Fibroblast of skin of abdomen (primary cell): ENCODE data around the gene CES2. TPM values are rescaled to one million over a fixed set of nuclear protein-coding genes. Genes with fewer than 3 reads are reported as not detected.
A peak's percentile ranks its signal among the peaks of the same experiment; 100 is the strongest.
"Not testable (repeated sequence)": the region's sequence is repeated elsewhere in the genome, so short reads cannot be mapped to it uniquely, and the experiment has no call there.

Experiments used
- DNase-seq: peaks from one replicate; pipeline ENCODE4 v3.0.0-alpha.2; 2013
- polyA plus RNA-seq, 2 experiments: library from polyadenylated mRNA; unstranded; fragments of 120-200 nt; gene quantifications; one replicate each; pipeline ENCODE4 v1.2.1, GENCODE V29; 2013; ENCODE audit not compliant: insufficient read length in 2 of 2

Gene CES2
- 24.6 TPM for polyA plus RNA-seq (2013, experiment 1 of 2; ENCODE audit: insufficient read length)
- polyA plus RNA-seq (2013, experiment 2 of 2; ENCODE audit: insufficient read length): 23.1 TPM

DNA sequence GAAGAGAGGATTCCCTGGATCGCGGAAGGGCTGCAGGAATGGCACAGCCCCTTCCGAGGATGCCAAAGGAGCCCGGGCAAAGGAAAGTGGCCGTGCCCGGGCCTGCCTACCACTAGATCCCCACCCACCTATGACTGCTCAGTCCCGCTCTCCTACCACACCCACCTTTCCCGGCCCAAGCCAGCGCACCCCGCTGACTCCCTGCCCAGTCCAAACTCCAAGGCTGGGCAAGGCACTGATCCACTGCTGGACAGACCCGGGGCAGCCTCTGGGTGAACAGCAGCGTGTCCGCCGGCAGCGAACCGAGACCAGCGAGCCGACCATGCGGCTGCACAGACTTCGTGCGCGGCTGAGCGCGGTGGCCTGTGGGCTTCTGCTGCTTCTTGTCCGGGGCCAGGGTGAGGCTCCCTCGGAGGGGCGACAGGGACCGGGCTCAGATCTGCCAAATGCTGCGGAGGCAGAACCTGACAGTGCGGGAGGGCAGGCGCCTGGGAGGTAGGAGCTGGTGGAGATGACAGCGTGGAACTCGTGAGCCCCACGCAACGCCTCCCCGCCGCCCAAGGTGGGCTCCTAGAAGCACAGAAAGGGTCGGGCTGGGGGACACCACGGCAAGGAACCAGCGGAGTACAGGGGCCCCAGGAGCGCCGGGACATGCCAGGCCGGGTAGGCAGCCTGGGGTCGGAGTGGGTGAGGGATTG is at the start of gene CES2:
TSS of gene CES2 (plus strand) at position 203 of the 698 bp plus-strand sequence. CDS start at position 323, 120 bp downstream.
- no peak for DNase-seq

DNA sequence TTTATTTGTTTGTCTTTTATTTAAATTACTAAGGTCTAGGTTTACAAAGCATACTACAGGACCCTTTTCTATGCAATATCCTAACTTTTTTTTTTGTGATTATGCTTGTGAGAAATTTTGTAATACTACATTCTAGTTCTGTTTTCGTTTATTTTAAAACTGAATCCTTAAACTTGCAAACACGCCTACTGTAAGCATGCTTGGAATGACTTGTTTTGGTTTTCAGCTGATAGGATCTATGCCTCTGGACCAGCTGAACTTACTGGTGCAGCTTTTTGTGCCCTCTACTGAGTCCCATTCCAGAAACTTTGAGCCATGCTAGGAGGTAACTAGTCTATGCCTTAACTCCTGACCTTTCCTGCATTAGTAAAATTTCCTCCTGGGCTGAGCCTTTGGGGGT is 49.0 kb upstream of the CES2 start:
- no peak for DNase-seq

- no peak for DNase-seq
These were observed 48.4 kb upstream of the CES2 start for GRCh38 chr16:66886914-66887313.

GRCh38 chr16:66888647-66889615 is 46.4 kb upstream of the CES2 start:
- DNase-seq: no peak

GRCh38 chr16:66889622-66890021 is 45.7 kb upstream of the CES2 start:
- DNase-seq: no peak

- DNase-seq: no peak
These were observed 44.5 kb upstream of the CES2 start for GRCh38 chr16:66890799-66891198.

DNA sequence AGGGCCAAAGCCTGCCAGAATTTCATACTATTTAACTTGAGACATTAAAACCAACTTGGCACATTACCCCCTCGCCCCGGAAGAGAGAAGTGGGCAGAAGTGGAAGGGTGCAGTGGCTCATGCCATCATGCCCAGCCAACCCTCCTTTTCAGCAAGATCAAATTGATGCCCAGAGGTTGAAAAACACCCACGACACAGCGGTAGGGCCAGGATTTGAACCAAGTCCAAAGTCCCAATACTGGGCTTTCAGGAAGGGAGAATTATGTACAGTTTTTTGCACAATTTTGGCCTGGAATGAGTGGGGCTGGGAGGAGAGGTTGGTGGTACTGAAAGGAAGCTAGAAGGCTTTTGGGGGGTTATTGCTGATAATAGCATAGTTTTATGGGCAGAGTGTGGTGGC is 44.0 kb upstream of the CES2 start:
- no peak for DNase-seq

DNA sequence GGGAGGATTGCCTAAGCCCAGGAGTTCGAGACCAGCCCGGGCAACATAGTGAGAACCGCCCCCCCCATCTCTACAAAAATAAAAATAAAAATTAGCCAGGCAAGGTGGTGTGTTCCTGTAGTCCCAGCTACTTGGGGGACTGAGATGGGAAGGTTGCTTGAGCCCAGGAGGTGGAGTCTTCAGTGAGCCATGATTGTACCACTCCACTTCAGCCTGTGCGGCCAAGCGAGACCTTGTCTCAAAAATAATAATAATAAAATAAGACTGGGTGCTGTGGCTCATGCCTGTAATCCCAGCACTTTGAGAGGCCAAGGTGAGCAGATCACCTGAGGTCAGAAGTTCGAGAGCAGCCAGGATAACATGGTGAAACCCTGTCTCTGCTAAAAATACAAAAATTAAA is 43.5 kb upstream of the CES2 start:
- DNase-seq: no peak

- no peak for DNase-seq
These were observed 41.3 kb upstream of the CES2 start for GRCh38 chr16:66894055-66894454.

DNA sequence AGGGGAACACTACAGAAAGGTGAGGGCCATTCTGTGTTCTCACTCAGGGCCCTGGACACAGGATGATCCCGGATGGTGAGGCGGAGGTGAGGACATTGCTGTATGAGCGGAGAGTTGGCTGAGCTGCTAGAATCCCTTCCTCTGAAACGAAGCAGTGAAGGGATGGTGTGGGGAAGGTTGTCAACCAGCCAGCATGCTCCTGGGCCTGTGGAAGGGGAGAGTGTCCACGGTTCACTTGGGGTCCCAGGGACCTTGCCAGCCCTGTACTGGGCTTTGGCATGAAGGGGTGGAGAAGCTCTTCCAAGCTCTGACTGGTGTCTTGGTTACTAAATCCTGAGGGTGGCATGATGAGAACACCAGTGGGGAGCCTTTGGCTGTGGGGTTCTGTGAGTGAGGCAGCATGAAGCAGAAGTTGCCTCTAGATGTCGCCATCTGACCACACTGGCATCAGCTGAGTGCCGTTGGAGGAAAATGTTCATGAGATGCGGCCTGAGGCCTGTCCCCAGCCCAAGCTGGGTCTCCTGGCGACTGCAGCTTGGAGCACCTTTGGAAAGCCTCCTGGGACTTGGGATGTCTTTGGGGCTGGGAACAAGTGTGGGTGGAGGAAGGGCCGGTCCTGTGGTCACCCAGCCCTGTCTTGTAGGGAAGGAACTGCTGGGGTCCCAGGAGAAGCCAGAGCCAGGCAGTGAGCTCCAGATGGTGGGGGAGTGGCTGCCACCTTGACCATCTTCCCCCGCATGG is 40.2 kb upstream of the CES2 start:
- DNase-seq: peak; percentile 62

- DNase-seq: no peak
These were observed 39.7 kb upstream of the CES2 start for GRCh38 chr16:66895689-66895979.

DNA sequence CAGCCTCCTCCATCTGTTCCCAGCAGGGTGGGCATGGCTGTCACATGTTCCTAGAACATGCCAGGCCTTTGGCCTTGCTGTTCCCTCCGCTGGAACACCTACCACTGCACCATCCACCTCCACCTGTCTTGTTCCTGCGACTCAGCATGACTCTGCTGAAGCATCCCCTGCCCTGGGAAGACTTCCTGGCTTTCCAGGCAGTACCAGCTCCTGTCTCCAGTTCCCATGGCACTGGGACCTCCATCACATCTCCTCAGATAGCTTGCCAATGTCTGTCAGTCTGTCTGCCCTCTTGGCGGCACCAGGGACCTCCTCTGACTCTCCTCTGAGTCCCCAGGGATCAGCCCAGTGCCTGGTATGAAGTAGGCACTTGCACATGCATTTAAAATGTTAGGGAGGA is 39.3 kb upstream of the CES2 start:
- no peak for DNase-seq

- not testable (repeated sequence) for DNase-seq
These were observed 38.6 kb upstream of the CES2 start for GRCh38 chr16:66896682-66897081.

DNA sequence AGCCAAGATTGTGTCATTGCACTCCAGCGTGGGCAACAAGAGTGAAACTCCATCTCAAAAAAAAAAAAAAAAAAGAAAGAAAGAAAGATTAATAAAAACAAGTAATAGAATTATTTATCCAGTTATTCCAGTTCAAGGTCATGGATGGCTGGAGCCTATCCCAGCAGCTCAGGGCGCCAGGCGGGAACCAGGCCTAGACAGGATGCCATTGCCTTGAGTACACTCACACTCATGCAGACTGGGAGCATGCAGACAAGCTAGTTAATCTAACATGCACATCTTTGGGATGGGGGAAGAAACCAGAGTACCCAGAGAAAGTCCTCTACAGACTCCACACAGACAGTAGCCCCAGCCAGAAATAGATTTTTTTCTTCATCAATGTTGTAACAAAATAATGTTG is 37.1 kb upstream of the CES2 start:
- peak; percentile 56 for DNase-seq

DNA sequence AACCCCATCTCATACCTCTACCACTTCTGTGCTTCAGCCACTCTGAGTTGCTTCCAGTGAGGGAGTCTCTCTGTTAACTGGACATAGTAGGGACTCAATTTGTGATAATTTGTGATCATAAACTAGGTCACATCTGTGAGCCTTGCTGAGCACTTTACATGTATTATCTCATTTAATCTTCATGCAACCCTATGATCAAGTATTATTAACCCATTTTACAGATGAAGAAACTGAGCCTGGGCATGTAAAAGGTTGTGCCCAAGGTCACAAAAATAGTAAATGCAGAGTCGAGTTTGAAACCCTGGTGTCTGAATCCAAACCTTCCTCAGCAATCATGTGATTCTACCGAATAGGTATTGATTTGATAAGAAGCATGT is 36.4 kb upstream of the CES2 start:
- DNase-seq: no peak

- DNase-seq: no peak
These were observed 35.9 kb upstream of the CES2 start for GRCh38 chr16:66899310-66899944.

DNA sequence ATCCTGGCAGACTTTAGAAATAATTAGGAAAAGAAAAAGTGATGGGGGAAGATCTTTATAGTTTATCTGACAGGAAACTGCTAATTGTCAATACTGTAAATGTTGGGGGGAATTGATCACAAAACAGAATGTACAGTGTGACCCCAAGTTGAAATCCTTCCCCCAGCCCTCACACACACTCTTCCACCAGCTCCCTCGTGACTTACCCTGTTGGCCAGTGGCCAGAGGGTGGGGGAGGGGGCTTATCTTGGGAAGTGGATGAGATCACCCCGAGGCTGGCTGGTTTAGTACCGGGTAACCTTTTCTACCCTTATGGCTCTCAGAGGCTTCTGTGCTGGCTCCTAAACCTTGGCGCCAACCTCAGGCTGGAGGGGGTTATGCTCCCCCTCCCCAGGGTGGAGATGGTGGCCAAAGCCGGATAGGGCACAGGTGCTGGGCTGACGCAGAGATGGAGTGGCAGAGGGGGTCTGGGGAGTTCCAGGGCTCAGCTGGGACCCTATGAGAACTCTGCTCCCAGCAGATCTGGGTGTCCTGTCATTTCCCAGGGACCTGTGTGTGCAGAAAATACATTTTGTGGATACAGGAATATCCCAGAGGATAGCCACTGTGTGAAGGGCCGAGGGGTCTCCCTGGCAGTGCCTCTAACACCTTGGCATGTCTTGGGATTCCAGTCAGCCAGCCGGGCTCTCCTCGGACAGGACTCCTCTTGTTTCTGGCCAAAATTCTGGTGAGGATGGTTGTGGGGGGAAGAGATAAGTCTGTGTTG is 35.2 kb upstream of the CES2 start:
- DNase-seq: peak; percentile 70

DNA sequence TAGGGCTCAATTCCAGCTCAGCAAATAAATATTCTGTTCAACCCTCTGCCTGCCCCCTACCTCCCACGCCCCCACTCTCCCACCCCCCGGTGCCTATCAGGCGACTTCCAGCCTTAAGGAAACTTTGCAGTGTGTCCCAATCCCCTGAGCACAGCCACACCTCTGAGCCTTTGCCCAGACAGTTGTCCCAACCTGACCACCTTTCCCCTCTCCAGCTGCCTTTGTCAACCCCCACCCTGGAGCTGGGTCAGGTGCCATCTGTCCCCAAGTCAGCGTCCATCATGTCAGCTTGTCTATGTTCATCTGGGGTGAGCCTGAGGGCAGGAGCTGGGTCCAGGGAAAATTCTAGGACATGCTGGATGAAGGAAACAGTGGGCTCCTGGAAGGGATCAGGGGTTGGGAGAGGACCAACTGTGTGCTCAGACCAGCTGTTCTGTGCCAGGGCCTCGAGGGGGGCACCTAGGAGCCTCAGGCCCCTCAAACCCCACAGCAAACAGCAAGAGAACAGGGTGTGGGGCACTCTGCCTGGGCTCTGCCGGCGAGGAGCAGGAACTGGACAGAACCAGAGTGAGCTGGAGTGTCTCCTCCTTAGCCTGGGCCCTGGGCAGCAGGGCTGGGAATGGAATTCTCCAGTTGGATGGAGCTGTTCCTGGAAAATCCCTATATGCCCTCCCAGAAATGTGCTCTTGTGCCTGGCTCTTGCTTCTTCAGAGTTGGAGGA is 34.4 kb upstream of the CES2 start:
- DNase-seq: no peak

DNA sequence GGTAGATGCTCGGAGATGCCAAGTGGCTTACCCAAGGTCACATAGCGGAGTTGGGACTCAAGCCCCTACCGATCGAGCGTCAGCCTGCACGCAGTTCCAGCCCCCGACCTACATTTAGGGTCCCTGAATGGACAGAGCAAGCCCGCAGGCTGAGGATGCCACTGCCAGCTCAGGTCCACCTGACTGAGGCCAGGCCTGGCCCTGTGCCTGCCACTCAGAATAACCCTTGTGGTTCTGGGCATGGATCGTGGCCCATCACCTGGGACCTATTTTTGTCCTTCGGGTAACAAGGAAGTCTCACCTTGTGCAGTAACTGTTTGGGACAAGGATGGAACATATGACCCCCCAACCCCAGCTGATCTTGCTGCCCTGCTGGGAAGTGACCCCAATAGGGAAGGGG is 33.7 kb upstream of the CES2 start:
- no peak for DNase-seq

- no peak for DNase-seq
These were observed 32.4 kb upstream of the CES2 start for GRCh38 chr16:66902648-66903543.
